GM12878 (cell line): ENCODE data around the gene CDX1. TPM values are rescaled to one million over a fixed set of nuclear protein-coding genes. Genes with fewer than 3 reads are reported as not detected.

Source experiments
- ATAC-seq: fragments of 200-7000 bp; cut with Tn5 transposase; 3 replicates; pipeline ENCODE4 v1.9.1; 2020; ENCODE audit warnings: mild to moderate bottlenecking, moderate library complexity
- BruUV-seq: library from RNA; stranded (reverse); fragments of 400-500 nt; replicated peaks from 2 replicates; lab custom pipeline; 2021; lab: Mats Ljungman, UMichigan
- CTCF ChIA-PET: fragments of 300-600 bp; sonication (Branson Sonifier 250); formaldehyde crosslinking; extraction: SDS; loops from one replicate; lab custom pipeline; 2021; ENCODE audit warnings: inconsistent platforms; lab: Yijun Ruan, JAX
- POLR2A ChIA-PET: fragments of 350-600 bp; formaldehyde crosslinking; extraction: SDS; loops from one replicate; lab custom pipeline; 2021; ENCODE audit warnings: inconsistent platforms; lab: Charles Lee
- RAD21 ChIA-PET: fragments of 300-600 bp; sonication (Branson Sonifier 250); formaldehyde crosslinking; loops from one replicate; lab custom pipeline; 2023; ENCODE audit warnings: antibody characterized with exemption; ENCODE audit not compliant: unreplicated experiment; lab: Charles Lee
- SMC1A ChIA-PET: fragments of 300-600 bp; sonication (Branson Sonifier 250); formaldehyde crosslinking; loops from one replicate; lab custom pipeline; 2023; ENCODE audit not compliant: unreplicated experiment, uncharacterized antibody; lab: Charles Lee
- DNase-seq: peaks from one replicate; pipeline ENCODE4 v3.0.0-alpha.2; 2011; ENCODE audit warnings: low read depth, low spot score
- FAIRE-seq: peaks from 3 replicates; lab custom pipeline; 2011; peaks lifted over from hg19 to GRCh38; lab: Jason Lieb, UNC
- H2AFZ ChIP-seq: 2 replicates; pipeline ENCODE4 v1.6.0; 2011; ENCODE audit warnings: low read depth, low read length, control low read depth; ENCODE audit not compliant: control insufficient read depth
- H3K27ac ChIP-seq: 2 replicates; pipeline ENCODE4 v1.5.1; 2011; ENCODE audit warnings: control low read depth; ENCODE audit not compliant: control insufficient read depth, insufficient read depth
- H3K27me3 ChIP-seq, 2 experiments: replicated peaks in 1 of 2; 2 replicates each; pipeline versions ENCODE4 v1.6.0 to v1.6.1; 2011; ENCODE audit warnings: low read length in 1 of 2; ENCODE audit not compliant: control insufficient read depth in 2 of 2, insufficient read depth in 2 of 2
- H3K36me3 ChIP-seq, 2 experiments: 2 replicates each; pipeline ENCODE4 v1.5.1; 2011; ENCODE audit warnings: low read length in 1 of 2; ENCODE audit not compliant: control insufficient read depth in 2 of 2, insufficient read depth in 2 of 2
- H3K4me1 ChIP-seq: 2 replicates; pipeline ENCODE4 v1.6.1; 2011; ENCODE audit warnings: mild to moderate bottlenecking, low read length, moderate library complexity, mixed read lengths; ENCODE audit not compliant: control insufficient read depth, insufficient read depth
- H3K4me2 ChIP-seq: 2 replicates; pipeline ENCODE4 v1.6.0; 2011; ENCODE audit warnings: control low read depth; ENCODE audit not compliant: control insufficient read depth, insufficient read depth
- H3K4me3 ChIP-seq: fragments of 200-600 bp; sonication (generic); 2 replicates; pipeline ENCODE4 v1.5.1; 2016
- H3K79me2 ChIP-seq: 2 replicates; pipeline ENCODE4 v1.6.0; 2011; ENCODE audit warnings: low read length; ENCODE audit not compliant: control insufficient read depth, insufficient read depth
- H3K9ac ChIP-seq: 2 replicates; pipeline ENCODE4 v1.8.0; 2011; ENCODE audit warnings: low read length, control low read depth, mixed read lengths; ENCODE audit not compliant: control insufficient read depth, insufficient read depth
- H3K9me3 ChIP-seq: replicated peaks from 3 replicates; pipeline ENCODE4 v1.5.1; 2011; ENCODE audit warnings: mild to moderate bottlenecking, low read length; ENCODE audit not compliant: control insufficient read depth, insufficient read depth
- H4K20me1 ChIP-seq: 2 replicates; pipeline ENCODE4 v1.6.0; 2011; ENCODE audit not compliant: control insufficient read depth, insufficient read depth
- FOXM1 ChIP-seq: IDR thresholded peaks from 2 replicates; pipeline ENCODE4 v1.6.1; 2012; ENCODE audit warnings: low read depth, mild to moderate bottlenecking, inconsistent platforms, low read length, moderate library complexity
- GABPA ChIP-seq: IDR thresholded peaks from 2 replicates; pipeline ENCODE4 v1.6.1; 2014; ENCODE audit warnings: antibody characterized with exemption, low read depth, mild to moderate bottlenecking, inconsistent platforms
- KAT2A ChIP-seq: conservative IDR thresholded peaks from 2 replicates; pipeline ENCODE4 v1.6.1; 2011; ENCODE audit warnings: low read depth, low read length; ENCODE audit not compliant: control insufficient read depth
- MAX ChIP-seq: IDR thresholded peaks from 2 replicates; pipeline ENCODE4 v1.6.1; 2012; ENCODE audit warnings: low read depth, low read length, improper control_type of control experiment
- PML ChIP-seq: IDR thresholded peaks from 2 replicates; pipeline ENCODE4 v1.6.1; 2012; ENCODE audit warnings: low read length, inconsistent platforms
- RBBP5 ChIP-seq: fragments of 200-600 bp; sonication (generic); conservative IDR thresholded peaks from 2 replicates; pipeline ENCODE4 v1.6.1; 2016
- SMAD1 ChIP-seq: fragments of 450-650 bp; IDR thresholded peaks from 2 replicates; pipeline ENCODE4 v1.6.1; 2018; ENCODE audit warnings: mild to moderate bottlenecking, low read depth; ENCODE audit not compliant: partially characterized antibody
- STAT3 ChIP-seq: IDR thresholded peaks from 2 replicates; pipeline ENCODE4 v1.6.1; 2011; ENCODE audit warnings: low read depth, low read length, improper control_type of control experiment
- WGBS: methylation state at CpG from one replicate; pipeline ENCODE4 v1.1.6; 2016; ENCODE audit warnings: low lambda C conversion rate; ENCODE audit not compliant: insufficient replicate concordance, insufficient coverage; ENCODE audit errors: missing lambda C conversion rate; 5-methylcytosine and 5-hydroxymethylcytosine counted together
- in situ Hi-C: fragments of 300-500 bp; cut with MboI; formaldehyde crosslinking; loops from 9 replicates; pipeline ENCODE4 v1.14.3; 2018; ENCODE audit warnings: mixed read lengths
- intact Hi-C: fragments of 100-400 bp; cut with micrococcal nuclease; formaldehyde crosslinking; loops from one replicate; pipeline ENCODE4 v1.14.2; 2022; ENCODE audit not compliant: unreplicated experiment
- polyA plus RNA-seq, 11 experiments: library from polyadenylated mRNA; depleted of rRNA in 4 of 11; unstranded in 6 of 11; stranded (reverse) in 5 of 11; fragments of >200 nt; fragmentation: Nextera tagmentation in 4 of 11; fragmentation: Illumina TruSeq in 1 of 11; extraction: Ambion mirVana in 4 of 11; extraction: Trizol in 1 of 11; gene quantifications; 1 replicate in 1 of 11; 2 replicates in 10 of 11; pipeline versions ENCODE4 v1.2.1 to v1.2.3, GENCODE V29; 2011 to 2016; ENCODE audit warnings: inconsistent platforms in 2 of 11, missing spikeins in 2 of 11, low read depth in 1 of 11
- total RNA-seq, 4 experiments: library from RNA; depleted of rRNA in 3 of 4; stranded (reverse); fragments of >200 nt in 3 of 4; fragmentation: Illumina TruSeq in 1 of 4; extraction: Trizol in 1 of 4; gene quantifications; 2 replicates each; pipeline versions ENCODE4 v1.2.1 to v1.2.3, GENCODE V29; 2013 to 2021

Gene CDX1
- total and polyA plus RNA-seq, 10 of the 15 experiments (the other 5 are each of a cell fraction or from before 2014, with no cell fraction given): not detected

- in situ Hi-C loops (no loop called here), intact Hi-C loops (no loop called here)
- no peak overlapping the region for H2AFZ ChIP-seq
- ChIA-PET RAD21 (no interaction called here), CTCF (interaction anchor here (1.6 kb wide), 1 partner anchor 8 kb away, joined by 5 read pairs; no protein-coding TSS in a partner anchor), SMC1A (no interaction called here), POLR2A (no interaction called here)
- no peak overlapping the region for H3K4me2 ChIP-seq
- H4K20me1 ChIP-seq: no peaks in the 10 kb centered on the region
- no peaks in the 10 kb centered on the region for H3K9me3 ChIP-seq
- no peaks in the 10 kb centered on the region for H3K36me3 ChIP-seq
- H3K27ac ChIP-seq: no peak overlapping the region
- H3K9ac ChIP-seq: no peak overlapping the region
- BruUV-seq: no TSS peak
- no peaks in the 10 kb centered on the region for H3K4me1 ChIP-seq
- peaks cover 0 to 1% of the 10 kb centered on the region in 2 experiments; a peak in 3 of 4 replicates for H3K27me3 ChIP-seq
- 0% methylated on average over 2 of the region's 2 CpGs for WGBS
- ATAC-seq: no peak
- DNase-seq: no peak
- H3K4me3 ChIP-seq: no peak overlapping the region
- no peaks in the 10 kb centered on the region for H3K79me2 ChIP-seq
- FAIRE-seq: no peak
- TF ChIP-seq RBBP5 (no peak), PML (no peak), FOXM1 (no peak), STAT3 (no peak), GABPA (no peak), MAX (no peak), KAT2A (no peak), SMAD1 (no peak)
- TF ChIP-seq, all 136 proteins: peak for 0
These were observed 17.4 kb downstream of the CDX1 start for GRCh38 chr5:150184006-150184405.
